Ammon's horn (tissue), 1 donor: ENCODE data around the gene GRID2.
"Not testable (repeated sequence)": the region's sequence is repeated elsewhere in the genome, so short reads cannot be mapped to it uniquely, and the experiment has no call there.

ENCODE experiments used
- DNase-seq: peaks from one replicate; pipeline ENCODE4 v3.0.0-alpha.2; 2016; ENCODE audit warnings: low spot score

GRID2 gene

DNA sequence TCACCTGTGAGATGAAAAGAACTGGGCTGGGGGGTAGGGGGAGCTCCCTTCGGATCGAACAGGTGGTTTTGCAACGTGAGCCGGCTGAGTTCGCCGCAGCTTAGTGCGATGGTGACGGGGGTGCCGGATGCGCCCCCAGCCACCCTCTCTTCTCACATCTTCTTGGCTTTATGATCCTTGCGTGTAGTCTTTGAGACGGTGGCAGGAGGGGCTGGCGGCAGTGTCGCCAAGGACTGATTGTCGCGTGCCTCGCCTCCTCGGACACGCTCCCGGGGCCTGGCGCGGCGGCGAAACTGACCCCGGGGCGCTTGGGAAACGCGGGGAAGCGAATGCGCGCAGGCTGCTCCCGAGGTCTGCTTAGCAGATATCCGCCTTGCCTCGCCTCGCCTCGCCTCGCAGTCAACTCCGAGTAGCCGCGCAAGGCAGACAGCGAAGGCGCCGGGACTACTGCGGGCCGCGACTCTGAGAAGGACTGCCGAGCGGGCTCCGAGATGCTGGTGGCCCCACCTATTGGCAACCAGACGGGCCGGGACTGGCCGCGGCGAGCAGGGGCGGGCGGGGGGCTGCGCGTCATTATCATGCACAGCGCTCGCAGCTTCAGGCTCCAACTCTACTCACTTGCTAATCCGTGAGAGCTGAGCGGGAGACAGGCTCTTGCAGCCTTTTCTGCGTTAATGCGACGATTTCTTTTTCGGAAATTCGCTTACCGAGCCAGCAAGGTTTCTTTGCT is 1.5 kb downstream of the GRID2 start:
- peak; percentile 92 for DNase-seq

DNA sequence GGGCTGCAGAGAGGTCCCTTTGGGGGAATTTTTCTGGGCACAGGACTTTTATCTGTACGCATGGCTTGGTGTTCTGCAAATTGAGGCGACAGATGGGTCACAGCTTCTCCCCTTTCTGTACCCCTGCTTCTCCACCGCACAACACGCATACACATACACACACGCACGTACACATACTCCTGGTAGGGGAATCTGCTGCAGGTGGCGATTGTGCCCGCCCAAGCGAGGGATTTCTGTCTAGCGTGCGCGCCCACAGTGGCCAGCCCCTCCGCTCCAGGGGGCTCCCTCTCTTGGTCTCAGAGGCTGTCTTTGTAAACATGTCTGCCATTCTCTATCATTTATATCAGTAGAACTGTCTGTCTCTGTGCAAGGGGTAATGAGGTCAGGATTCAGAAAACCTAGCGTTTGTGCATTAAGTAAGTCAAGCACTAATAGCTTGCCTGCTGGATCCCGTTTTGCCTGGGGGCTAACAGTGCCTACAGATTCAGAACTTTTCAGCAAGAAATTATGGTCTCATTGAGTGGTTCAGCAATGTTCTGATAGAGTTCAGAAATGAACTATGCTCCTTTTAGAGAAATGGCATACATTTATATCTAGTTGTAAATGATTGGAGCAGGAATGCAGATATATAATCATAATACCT is 2.2 kb downstream of the GRID2 start:
- peak; percentile 39 for DNase-seq

DNA sequence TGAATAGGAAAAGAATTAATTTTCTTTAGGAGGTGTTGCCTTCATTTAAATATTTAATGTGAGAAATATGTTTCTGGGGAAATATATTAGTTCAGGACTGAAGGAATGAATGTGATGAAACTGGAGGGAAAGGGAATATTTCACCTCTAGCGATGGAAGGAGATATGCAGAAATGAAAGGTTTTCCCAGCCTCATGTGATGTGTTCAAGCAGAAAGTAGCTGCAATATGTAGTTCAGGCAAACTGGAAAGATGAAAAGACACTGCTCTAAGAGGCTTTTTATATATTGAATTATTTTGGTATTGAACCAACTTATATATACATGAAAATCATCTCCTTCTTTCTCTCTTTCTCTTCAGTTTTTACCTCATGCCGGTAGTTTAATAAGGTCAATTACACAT is 3.4 kb downstream of the GRID2 start:
- no peak for DNase-seq

DNA sequence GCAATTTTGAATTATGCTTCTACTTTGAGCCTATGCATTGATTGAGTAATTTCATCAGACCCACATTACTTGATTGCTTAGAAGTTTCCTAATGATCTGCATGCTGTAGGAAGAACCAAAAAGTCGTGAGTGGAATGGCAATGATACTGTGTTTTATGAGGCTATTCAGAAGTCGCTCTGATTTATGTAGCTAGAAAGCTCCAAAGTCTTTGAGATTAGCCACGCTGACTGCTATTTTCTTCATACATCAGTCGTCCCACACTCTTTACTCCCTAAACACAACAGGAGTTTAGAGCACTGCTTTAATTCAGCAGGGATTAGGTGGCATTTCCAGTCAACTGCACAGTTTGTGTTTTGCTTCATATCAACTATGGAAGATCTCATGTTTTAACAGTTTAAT is 4.1 kb downstream of the GRID2 start:
- peak; percentile 14 for DNase-seq

DNA sequence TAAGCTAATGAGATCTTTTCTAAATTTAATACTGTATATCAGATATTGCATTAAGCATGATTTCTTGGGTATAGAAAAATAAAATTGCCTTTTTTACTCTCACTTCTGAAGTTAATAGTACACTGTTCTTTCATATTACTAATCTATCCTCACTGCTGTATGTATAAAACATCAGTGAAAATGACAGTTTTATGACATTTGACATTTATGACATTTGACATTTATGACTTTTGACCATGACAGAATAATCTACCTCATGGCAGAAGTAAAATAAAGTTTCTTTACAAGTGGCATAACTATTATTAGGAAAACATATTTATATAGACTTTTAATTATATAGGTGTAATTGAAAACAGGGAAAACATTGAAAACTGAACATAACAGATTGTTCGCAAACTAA is 13.3 kb downstream of the GRID2 start:
- DNase-seq: no peak

DNA sequence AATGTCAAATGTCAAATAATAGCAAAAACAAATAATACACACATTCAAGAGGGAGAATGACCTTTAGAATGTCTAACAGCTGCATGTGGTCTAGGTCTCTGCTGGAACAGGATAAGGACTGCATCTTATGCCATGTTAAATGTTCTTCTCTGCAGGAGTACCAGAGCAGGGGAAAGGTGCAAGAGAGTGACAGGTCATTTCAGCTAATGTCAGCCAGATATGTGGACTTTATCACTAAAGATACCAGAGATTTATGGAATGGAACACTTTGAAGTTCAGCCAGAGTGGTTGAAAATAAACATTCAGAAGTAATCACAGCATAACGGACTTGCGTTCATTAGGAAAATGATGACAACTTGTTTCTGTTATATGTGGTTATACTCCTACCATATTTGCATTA is 24.3 kb downstream of the GRID2 start:
- DNase-seq: no peak

DNA sequence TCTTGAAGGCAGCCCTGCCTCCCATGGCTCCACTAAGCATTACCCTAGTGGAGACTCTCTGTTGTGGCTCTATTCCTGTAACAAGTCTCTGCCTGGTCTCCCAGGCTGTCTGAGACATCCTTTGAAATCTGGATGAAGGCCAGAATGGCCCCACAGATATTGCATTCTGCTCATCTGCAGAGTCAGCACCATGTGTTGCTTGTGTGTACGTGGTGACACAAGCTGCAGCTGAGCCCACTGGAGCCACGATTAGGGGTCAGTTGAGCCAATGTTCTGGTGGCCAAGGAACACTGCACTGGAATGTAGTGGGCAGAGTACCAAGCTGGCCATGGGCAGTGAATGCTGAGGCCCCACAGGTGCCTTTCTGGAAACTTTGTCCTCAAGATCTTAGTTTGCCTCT is 29.2 kb downstream of the GRID2 start:
- peak; percentile 10 for DNase-seq

DNA sequence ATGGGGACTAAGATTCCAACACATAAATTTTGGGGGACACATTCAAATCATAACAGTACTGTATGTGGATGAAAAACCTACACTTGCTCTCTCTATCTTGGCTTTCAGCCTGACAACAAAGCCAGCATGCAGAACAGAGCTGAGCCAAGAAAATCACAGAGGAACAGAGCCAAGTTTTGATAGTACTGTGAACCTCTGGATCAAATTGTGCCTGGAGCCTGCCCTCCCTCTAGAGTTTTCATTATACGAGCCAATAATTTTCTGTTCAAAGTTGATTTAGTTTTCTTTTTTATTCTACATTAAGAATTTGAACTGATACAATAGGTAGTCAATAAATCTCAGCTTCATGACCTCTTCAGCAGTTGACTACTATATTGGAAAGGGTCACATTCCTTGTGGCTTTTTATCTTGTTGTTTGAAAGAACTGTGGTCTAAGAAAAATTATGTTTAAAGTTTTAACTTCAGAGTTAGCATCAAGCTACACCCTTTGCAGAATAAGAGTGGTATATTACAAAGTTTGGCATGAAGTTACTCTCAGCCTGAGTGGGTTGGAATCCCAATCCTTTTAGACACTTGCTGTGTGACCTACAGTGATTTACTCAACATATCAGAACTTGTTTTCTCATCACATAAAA is 31.1 kb downstream of the GRID2 start:
- DNase-seq: peak; percentile 31

DNA sequence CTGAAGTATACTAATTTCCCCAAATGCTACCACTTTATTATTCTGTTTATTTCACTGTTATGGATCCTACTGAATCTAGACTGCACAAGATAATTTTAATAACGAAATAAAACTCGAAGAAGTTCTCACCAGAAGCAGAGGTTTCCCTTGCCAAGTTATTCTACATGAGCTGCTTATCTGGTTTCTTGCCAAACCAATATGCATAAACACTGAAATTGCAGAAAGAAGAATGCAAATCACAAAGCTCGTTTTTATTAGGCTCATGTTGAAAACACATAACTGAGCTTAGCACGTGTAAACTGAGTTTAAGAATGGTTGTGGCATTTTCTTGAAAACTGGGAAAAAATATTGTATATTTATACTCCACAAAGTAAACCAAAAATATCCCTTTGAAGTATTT is 35.9 kb downstream of the GRID2 start:
- no peak for DNase-seq

DNA sequence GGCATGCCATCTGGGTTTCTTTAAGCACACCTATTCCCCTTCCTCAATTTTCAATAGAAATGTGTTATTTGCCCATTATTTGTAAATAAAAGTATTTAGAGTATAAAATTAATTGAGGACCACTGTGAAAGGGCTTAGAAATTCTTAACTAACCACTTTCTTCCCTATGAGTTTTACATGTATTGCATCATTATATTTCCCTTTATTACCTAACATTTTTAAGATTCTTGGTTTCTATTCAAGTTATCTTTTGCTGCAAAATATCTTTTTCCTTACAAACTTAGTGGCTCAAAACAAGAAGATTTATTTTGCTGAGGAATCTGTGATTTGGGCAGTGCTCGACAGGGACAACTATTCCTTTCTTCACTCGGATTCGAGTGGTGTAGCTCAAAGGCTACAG is 40.5 kb downstream of the GRID2 start:
- DNase-seq: no peak

DNA sequence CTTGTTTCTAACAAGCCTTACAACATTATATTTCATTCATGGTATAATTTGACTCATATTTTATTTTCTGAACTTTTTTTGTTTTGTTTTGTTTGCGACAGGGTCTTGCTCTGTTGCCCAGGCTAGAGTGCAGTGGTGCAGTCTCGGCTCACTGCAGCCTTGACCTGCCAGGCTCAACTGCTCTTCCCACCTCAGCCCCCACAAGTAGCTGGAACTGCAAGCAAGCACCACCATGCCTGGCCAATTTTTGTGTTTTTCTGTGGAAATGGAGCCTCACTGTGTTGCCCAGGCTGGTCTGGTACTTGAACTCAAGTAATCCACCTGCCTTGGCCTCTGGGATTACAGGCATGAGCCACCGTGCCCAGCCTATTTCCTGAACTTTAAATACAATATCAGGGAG is 42.5 kb downstream of the GRID2 start:
- DNase-seq: no peak

DNA sequence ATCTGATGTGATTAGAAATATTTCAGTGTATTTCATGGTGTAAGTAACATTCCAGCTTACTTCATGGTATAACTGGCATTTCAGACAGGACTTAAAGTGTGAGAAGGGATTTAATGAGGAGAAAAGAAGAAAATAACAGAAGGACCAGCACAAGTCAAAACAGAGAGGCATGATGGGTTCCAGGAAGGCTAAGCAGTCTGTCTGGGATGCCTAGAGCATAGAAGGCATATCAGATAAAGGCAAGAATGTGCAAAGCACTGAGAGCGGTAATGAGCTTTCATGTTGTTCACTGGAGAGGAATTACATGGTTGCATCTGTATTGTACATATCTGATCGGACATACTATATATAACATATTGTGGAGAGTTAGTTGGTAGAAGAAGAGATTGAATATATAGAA is 54.2 kb downstream of the GRID2 start:
- DNase-seq: no peak

DNA sequence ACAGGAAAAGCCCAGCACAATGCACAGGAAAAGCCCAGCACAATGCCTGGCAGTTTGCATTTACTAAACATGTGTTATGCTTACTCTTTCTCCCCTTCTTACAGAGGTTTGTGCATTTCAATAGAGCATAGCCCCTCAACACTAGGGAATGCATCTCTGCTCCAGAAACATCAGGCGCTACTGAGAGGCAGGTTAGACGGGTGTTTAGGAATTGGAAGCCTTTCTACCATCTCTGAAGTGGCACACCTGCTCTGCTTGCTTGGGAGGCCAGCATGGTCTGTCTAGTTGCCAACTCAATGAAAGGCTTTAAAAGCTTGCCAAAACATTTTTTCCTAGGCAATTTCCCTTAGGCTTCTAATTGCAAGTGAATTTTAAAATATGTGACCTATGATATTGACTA is 55.7 kb downstream of the GRID2 start:
- DNase-seq: no peak

DNA sequence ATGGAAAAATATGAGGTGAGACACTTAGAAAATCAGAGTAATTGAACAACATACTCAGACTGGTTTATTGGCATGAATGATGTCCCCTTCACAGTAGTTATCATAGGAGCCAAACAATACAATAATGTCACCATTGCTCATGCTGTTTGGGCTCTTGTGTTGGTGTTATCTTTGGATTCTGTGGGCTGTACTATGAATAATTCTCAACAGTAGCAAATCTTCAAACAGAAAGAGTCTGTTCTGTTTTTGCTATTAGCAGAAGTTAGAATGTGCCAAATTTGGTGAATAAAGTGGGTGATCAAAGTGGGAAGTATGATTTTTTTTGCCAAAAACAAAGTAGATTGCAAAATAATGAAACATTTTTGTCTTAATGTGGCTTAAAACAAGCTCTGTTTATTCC is 58.3 kb downstream of the GRID2 start:
- peak; percentile 51 for DNase-seq

DNA sequence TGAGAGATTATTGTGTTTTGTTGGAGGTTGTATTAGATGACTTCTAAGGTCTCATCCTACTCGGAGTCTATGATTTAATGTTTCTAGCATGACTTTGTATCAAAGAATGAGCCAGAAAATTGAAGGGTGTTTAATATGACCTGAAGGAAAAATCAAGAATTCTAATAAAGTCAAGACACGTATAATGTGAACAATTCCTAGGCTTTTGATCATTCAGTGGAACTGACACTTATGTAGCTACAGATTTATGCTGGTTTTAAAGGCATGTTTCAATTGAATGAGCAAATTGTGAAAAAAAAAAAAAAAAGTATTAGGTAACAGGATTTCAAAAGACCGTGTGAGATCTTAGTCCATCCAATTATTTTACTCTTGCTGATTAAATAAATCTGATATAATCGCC is 64.9 kb downstream of the GRID2 start:
- DNase-seq: no peak

DNA sequence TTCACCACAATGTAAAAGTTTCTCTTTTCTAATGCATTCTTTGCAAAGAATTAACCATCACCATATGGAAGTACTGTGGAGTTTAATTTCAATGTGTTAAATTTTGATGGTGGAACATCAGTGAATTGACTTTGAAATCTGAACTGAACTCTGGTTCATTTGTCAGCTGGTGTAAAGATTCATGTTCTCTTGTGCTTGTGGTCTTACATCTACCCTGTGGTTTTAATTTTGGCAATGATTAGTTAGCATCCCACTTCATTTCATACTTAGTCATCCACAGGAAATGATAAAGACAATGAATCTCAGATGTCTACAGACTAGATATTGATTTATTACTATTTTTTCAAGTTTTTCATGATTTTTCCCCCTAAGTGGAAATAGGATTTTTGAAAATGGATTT is 77.8 kb downstream of the GRID2 start:
- DNase-seq: no peak

DNA sequence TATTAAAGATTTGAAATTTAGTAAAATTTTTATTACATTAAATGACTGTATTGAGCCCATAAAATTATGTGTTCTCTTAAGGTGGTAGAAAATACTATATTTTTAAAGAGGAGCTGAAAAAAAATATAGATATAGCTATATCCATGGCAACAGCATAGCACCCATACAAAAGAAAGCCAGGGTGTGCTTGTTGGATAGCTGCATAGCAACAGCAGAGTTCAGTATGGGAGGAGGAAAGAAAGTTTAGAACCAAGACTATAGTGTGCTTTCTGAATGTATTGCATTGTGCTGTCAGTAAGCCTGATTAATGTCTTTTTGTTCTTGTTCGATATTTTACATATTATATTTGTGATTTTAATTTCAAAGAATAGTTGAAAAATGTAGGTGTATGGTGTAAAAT is 78.4 kb downstream of the GRID2 start:
- DNase-seq: no peak

DNA sequence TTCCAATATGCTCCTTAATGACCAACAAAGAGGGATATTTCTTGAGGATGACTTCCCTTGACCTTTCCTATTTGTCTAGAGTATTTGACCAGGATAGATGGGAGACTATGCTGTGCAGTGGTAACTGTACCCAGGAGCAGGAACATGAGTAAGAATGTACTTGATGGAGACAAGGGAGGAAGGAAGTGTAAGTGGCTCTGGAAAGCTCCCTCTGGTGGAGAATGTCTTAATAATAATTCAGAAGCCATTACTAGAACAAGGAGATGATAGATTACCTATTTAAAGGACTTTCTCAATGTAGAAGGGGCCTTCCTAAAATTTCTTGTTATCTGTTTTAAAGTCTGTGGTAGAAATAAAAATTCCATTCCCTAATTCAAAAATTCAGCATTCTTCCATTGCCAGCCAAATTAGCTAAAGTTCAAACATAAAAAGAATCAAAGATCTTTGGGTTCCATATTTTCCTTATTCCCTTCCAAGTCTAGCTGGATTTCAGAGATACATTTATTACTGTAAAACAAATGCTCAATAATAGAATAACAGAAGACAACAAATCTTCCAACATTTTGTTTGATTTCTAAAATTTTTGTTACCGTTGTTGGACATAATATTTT is 83.8 kb downstream of the GRID2 start:
- peak; percentile 75 for DNase-seq

DNA sequence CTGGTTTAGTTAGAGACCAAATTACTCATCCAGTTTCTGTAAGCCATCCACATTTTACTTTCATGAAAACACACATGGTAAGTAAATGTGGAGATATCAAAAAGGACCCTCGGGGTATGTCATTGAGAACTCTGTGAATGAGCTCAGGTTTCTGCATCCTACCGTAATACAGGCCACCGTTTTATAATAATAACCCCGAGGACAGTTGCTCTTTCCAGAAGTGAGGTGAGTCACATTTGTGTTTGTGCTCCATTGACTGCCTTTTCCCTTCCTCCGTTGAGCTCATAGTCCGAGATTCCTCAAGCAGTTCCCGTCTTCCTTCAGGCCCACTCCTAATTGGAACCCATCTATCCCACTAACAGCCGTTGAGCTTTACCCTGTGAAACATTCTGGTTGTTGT is 95.3 kb downstream of the GRID2 start:
- DNase-seq: no peak

DNA sequence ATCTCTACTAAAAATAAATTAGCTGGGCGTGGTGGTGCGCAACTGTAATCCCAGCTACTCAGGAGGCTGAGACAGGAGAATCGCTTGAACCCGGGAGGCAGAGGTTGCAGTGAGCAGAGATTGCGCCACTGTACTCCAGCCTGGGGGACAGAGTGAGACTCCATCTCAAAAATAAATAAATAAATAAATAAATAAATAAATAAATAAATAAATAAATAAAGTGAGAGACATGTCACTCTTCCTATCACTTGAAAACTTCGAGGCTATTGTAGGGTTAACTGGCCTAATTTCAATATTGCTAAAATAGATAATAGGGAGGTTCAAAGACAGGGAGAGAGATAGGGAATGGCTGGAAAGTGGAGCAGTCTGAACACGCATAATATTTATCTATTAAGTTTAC is 99.8 kb downstream of the GRID2 start:
- not testable (repeated sequence) for DNase-seq

DNA sequence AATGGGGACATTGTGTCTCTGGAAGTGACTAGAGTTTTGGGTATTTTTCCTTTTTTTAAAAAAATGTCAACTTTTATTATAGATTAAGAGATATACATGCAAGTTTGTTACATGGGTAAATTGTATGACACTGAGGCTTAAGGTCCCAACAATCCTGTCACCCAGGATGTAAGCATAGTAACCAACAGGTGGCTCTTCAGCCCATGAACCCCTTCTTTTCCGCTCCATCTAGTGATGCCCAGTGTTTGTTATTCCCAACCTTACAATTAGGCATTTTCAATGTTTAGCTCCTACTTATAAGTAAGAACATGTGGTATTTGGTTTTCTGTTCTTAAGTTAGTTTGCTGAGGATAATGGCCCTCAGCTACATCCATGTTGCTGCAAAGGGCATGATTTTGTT is 102.7 kb downstream of the GRID2 start:
- DNase-seq: no peak

DNA sequence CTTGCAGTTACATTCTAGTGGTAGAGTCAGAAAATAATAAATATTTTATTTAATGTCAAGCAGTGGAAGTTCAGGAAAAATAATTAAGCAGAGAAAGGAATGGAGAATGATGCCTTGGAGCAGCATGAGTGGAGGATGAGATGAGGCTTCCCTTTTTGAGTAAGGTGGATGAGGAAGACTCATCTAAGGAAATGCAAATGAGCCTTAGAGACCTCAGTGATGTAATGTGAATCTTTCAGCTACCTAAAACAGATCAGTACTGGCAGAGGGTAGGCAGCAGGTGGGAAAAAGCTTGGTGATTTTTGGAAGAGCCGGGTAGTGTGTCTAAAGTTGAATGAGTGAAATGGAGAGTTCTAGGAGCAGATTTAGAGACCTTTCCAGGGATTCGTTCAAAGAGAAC is 118.2 kb downstream of the GRID2 start:
- no peak for DNase-seq

DNA sequence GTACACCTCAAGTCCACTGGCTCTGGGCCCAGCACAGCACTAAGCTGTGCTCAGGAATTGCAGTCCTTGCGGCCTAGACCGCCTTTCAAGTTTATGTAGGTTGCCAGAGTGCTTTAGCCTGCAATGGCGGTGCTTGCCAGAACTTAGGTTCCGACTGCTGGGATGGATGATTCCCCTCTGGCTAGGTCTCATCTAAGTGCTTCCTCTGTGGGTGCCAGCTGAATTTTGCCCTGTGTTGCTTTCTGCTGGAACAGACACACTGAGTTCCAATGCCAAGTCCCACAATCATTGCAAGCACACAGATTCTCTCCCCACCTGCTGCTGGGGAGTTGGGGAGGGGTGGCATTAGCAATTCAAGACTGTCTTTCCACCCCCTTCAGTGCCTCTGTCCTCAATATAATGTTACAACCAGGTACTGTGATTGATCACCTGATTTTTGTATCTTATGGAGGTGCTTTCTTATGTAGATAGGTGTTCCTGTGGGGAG is 129.5 kb downstream of the GRID2 start:
- DNase-seq: no peak
